Testis (tissue), 2 donors: Measurements from ENCODE around the gene TMEM109.

ENCODE experiments used
- POLR2A ChIP-seq: fragments of 450-650 bp; IDR thresholded peaks from one replicate; pipeline ENCODE4 v1.6.1; 2017; ENCODE audit warnings: antibody characterized with exemption, mild to moderate bottlenecking, moderate library complexity
- TF ChIP-seq, protein P1 (sequence below), 3 experiments: fragments of 450-650 bp in 2 of 3; fragments of 200-600 bp in 1 of 3; sonication (generic) in 1 of 3; IDR thresholded peaks; one replicate each; pipeline ENCODE4 v1.5.1; 2016 to 2019; ENCODE audit warnings: antibody characterized with exemption in 3 of 3, mild to moderate bottlenecking in 2 of 3, moderate library complexity in 1 of 3

DNA sequence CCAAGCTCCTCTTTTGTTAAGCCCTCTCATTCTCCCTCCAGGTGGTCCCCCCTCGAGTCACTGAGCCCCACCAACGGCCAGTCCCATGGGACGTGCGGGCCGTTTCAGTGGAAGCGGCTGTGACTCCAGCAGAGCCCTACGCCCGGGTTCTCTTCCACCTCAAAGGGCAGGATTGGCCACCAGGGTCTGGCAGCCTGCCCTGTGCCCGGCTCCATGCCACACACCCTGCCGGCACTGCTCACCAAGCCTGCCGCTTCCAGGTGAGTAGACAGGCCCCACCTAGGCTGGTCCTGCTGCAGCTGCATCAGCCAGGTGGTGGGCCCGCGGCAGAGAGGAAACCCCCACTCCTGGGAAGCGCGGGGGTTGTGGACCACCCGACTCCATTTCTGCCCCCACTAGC, 13.6 kb downstream of the TMEM109 start:
- TF ChIP-seq POLR2A, result no peak
- TF ChIP-seq, protein P1, sequence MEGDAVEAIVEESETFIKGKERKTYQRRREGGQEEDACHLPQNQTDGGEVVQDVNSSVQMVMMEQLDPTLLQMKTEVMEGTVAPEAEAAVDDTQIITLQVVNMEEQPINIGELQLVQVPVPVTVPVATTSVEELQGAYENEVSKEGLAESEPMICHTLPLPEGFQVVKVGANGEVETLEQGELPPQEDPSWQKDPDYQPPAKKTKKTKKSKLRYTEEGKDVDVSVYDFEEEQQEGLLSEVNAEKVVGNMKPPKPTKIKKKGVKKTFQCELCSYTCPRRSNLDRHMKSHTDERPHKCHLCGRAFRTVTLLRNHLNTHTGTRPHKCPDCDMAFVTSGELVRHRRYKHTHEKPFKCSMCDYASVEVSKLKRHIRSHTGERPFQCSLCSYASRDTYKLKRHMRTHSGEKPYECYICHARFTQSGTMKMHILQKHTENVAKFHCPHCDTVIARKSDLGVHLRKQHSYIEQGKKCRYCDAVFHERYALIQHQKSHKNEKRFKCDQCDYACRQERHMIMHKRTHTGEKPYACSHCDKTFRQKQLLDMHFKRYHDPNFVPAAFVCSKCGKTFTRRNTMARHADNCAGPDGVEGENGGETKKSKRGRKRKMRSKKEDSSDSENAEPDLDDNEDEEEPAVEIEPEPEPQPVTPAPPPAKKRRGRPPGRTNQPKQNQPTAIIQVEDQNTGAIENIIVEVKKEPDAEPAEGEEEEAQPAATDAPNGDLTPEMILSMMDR (IDR thresholded peaks at IDR 0.05), result no peak
